ENCODE results near the gene MYO10. TPM values are rescaled to one million over a fixed set of nuclear protein-coding genes. Genes with fewer than 3 reads are reported as not detected.

MYO10 gene
- total and polyA plus RNA-seq, 2 donors (not counting 3 experiments of a cell fraction or from before 2014, with no cell fraction given): 36.0 to 148 TPM

GRCh38 chr5:16675806-16676205 is 260.3 kb downstream of the MYO10 start:
- no peaks in the 10 kb centered on the region for H3K79me2 ChIP-seq (ENCODE audit: control insufficient read depth, insufficient read depth, low read length)
- ChIA-PET POLR2A (no interaction called here), CTCF (interaction anchor here (1.0 kb wide), 3 partner anchors 10 to 50 kb away, joined by 3 read pairs; no protein-coding TSS in a partner anchor)
- TF ChIP-seq GATA2 (IDR thresholded peaks at IDR 0.05; ENCODE audit: insufficient read depth, insufficient read length, low read depth, low read length): no peak
- H3K9me3 ChIP-seq (replicated peaks; ENCODE audit: control insufficient read depth, insufficient read depth, low read length): no peaks in the 10 kb centered on the region
- H2AFZ ChIP-seq (ENCODE audit: low read depth, low read length): no peak overlapping the region
- H3K27ac ChIP-seq (ENCODE audit: insufficient read depth, low read depth, low read length): no peak overlapping the region
- DNase-seq (ENCODE audit: low read depth, low spot score) (no peak), FAIRE-seq (no peak)
- intact Hi-C loops (cut with micrococcal nuclease) (no loop called here), dilution Hi-C loops (cut with MboI; ENCODE audit: extremely low pct_ligation_motif_present, low sequenced_read_pairs) (loop anchor here (25.0 kb wide), 1 partner anchor 511 kb away; no protein-coding TSS in a partner anchor)
- no peak overlapping the region for H3K4me3 ChIP-seq (replicated peaks in 1 of 3; ENCODE audit: insufficient read depth in 1 of 3, low read depth in 1 of 3, low read length in 3 of 3)
- H3K36me3 ChIP-seq (ENCODE audit: control insufficient read depth in 2 of 2, extremely low read depth in 1 of 2, insufficient read depth in 2 of 2, low read length in 2 of 2): peaks cover 35 to 58% of the 10 kb centered on the region in 2 experiments
- H3K9ac ChIP-seq (replicated peaks; ENCODE audit: extremely low read depth, insufficient read depth, low read length): no peak overlapping the region
- no peak overlapping the region for H3K4me2 ChIP-seq (ENCODE audit: insufficient read depth, low read length)
- H4K20me1 ChIP-seq (replicated peaks; ENCODE audit: control insufficient read depth, extremely low read depth, insufficient read depth, low read length): no peaks in the 10 kb centered on the region
- H3K4me1 ChIP-seq (ENCODE audit: control insufficient read depth, extremely low read depth, insufficient read depth, low read length): no peaks in the 10 kb centered on the region
- H3K9me1 ChIP-seq (replicated peaks; ENCODE audit: control insufficient read depth, extremely low read depth, insufficient read depth, low read length): no peaks in the 10 kb centered on the region
- BruUV-seq (replicated peaks): no TSS peak
- no peaks in the 10 kb centered on the region for H3K27me3 ChIP-seq (ENCODE audit: control insufficient read depth in 2 of 2, insufficient read depth in 2 of 2, low read length in 2 of 2)

GRCh38 chr5:16674750-16675149 is 261.3 kb downstream of the MYO10 start:
- no peak overlapping the region for H3K4me2 ChIP-seq (ENCODE audit: insufficient read depth, low read length)
- H4K20me1 ChIP-seq (replicated peaks; ENCODE audit: control insufficient read depth, extremely low read depth, insufficient read depth, low read length): no peaks in the 10 kb centered on the region
- no peak overlapping the region for H2AFZ ChIP-seq (ENCODE audit: low read depth, low read length)
- no peak for TF ChIP-seq POLR2A (IDR thresholded peaks at IDR 0.05; ENCODE audit: low read depth, low read length)
- no peak for TF ChIP-seq MAX (IDR thresholded peaks at IDR 0.05; ENCODE audit: insufficient read depth, insufficient read length)
- no peak for TF ChIP-seq POLR2AphosphoS5 (IDR thresholded peaks at IDR 0.05; ENCODE audit: insufficient read depth, low read depth, low read length)
- no peak for TF ChIP-seq MYC (IDR thresholded peaks at IDR 0.05; ENCODE audit: low read depth, low read length)
- no peak for TF ChIP-seq EZH2 (IDR thresholded peaks at IDR 0.05; ENCODE audit: borderline replicate concordance, low read depth, low read length, severe bottlenecking)
- H3K9me3 ChIP-seq (replicated peaks; ENCODE audit: control insufficient read depth, insufficient read depth, low read length): no peaks in the 10 kb centered on the region
- intact Hi-C loops (cut with micrococcal nuclease) (no loop called here), dilution Hi-C loops (cut with MboI; ENCODE audit: extremely low pct_ligation_motif_present, low sequenced_read_pairs) (loop anchor here (25.0 kb wide), 1 partner anchor 513 kb away; no protein-coding TSS in a partner anchor)
- no peak overlapping the region for H3K27ac ChIP-seq (ENCODE audit: insufficient read depth, low read depth, low read length)
- ChIA-PET CTCF (no interaction called here), POLR2A (no interaction called here)
- DNase-seq (ENCODE audit: low read depth, low spot score) (no peak), FAIRE-seq (no peak)
- no peak overlapping the region for H3K4me3 ChIP-seq (replicated peaks in 1 of 3; ENCODE audit: insufficient read depth in 1 of 3, low read depth in 1 of 3, low read length in 3 of 3)
- no TSS peak for BruUV-seq (replicated peaks)
- no peaks in the 10 kb centered on the region for H3K27me3 ChIP-seq (ENCODE audit: control insufficient read depth in 2 of 2, insufficient read depth in 2 of 2, low read length in 2 of 2)
- H3K9me1 ChIP-seq (replicated peaks; ENCODE audit: control insufficient read depth, extremely low read depth, insufficient read depth, low read length): no peaks in the 10 kb centered on the region
- H3K4me1 ChIP-seq (ENCODE audit: control insufficient read depth, extremely low read depth, insufficient read depth, low read length): peaks cover 2% of the 10 kb centered on the region
- H3K9ac ChIP-seq (replicated peaks; ENCODE audit: extremely low read depth, insufficient read depth, low read length): no peak overlapping the region
- no peaks in the 10 kb centered on the region for H3K79me2 ChIP-seq (ENCODE audit: control insufficient read depth, insufficient read depth, low read length)
- H3K36me3 ChIP-seq (ENCODE audit: control insufficient read depth in 2 of 2, extremely low read depth in 1 of 2, insufficient read depth in 2 of 2, low read length in 2 of 2): peaks cover 32 to 52% of the 10 kb centered on the region in 2 experiments
